CD4-positive, CD25-positive, alpha-beta regulatory T cell (primary cell): ENCODE results near the gene MSI2. TPM values are rescaled to one million over a fixed set of nuclear protein-coding genes. Genes with fewer than 3 reads are reported as not detected.

Source experiments
- ATAC-seq, 2 donors: fragments of 150-1000 bp; cut with Tn5 transposase; one replicate each; pipeline ENCODE4 v1.10.0; 2021; ENCODE audit warnings: low read depth in 2 of 2, moderate number of reproducible peaks in 2 of 2, moderate library complexity in 1 of 2
- DNase-seq, 3 donors: peaks; one replicate each; pipeline versions ENCODE4 v3.0.0 to v3.0.0-alpha.2; 2012 to 2022; ENCODE audit warnings: mixed read lengths in 1 of 3
- H3K27ac ChIP-seq: one replicate; pipeline ENCODE4 v1.7.0; 2013; ENCODE audit warnings: mild to moderate bottlenecking, low read length; ENCODE audit not compliant: insufficient read depth, poor library complexity, severe bottlenecking
- H3K27me3 ChIP-seq: one replicate; pipeline ENCODE4 v1.7.0; 2013; ENCODE audit warnings: low read length; ENCODE audit not compliant: control insufficient read depth, insufficient read depth
- H3K36me3 ChIP-seq: one replicate; pipeline ENCODE4 v1.7.0; 2013; ENCODE audit warnings: mild to moderate bottlenecking, low read length, moderate library complexity; ENCODE audit not compliant: control insufficient read depth, insufficient read depth
- H3K4me1 ChIP-seq: 2 replicates; pipeline ENCODE4 v1.7.0; 2013; ENCODE audit warnings: mild to moderate bottlenecking, low read length; ENCODE audit not compliant: insufficient read depth, control insufficient read depth, poor library complexity, severe bottlenecking
- H3K4me3 ChIP-seq: one replicate; pipeline ENCODE4 v1.7.0; 2013; ENCODE audit warnings: low read depth, mild to moderate bottlenecking, low read length, moderate library complexity
- H3K9me3 ChIP-seq, 2 experiments: 1 replicate in 1 of 2; 2 replicates in 1 of 2; pipeline ENCODE4 v1.7.0; 2013; ENCODE audit warnings: low read length in 2 of 2, mild to moderate bottlenecking in 1 of 2, moderate library complexity in 1 of 2; ENCODE audit not compliant: control insufficient read depth in 2 of 2
- H3K27ac Mint-ChIP-seq, 3 donors: one replicate each; pipeline ENCODE4 v1.8.0; 2020 to 2022; ENCODE audit warnings: mild to moderate bottlenecking in 3 of 3, mixed read lengths in 3 of 3, moderate library complexity in 2 of 3
- H3K27me3 Mint-ChIP-seq: one replicate; pipeline ENCODE4 v1.8.0; 2022; ENCODE audit warnings: mild to moderate bottlenecking, mixed read lengths
- H3K36me3 Mint-ChIP-seq: one replicate; pipeline ENCODE4 v1.8.0; 2020; ENCODE audit warnings: mixed read lengths
- H3K4me1 Mint-ChIP-seq, 4 donors: one replicate each; pipeline ENCODE4 v1.8.0; 2020 to 2022; ENCODE audit warnings: mixed read lengths in 4 of 4, mild to moderate bottlenecking in 1 of 4
- H3K4me3 Mint-ChIP-seq, 4 donors: one replicate each; pipeline ENCODE4 v1.8.0; 2020 to 2022; ENCODE audit warnings: mild to moderate bottlenecking in 4 of 4, mixed read lengths in 4 of 4, moderate library complexity in 3 of 4
- H3K9me3 Mint-ChIP-seq, 7 donors: one replicate each; pipeline ENCODE4 v1.8.0; 2020 to 2022; ENCODE audit warnings: mixed read lengths in 7 of 7, mild to moderate bottlenecking in 3 of 7, moderate library complexity in 2 of 7
- polyA plus RNA-seq, 4 donors: library from polyadenylated mRNA; unstranded; fragments of 300-500 nt; fragmentation: Illumina TruSeq; gene quantifications; one replicate each; pipeline ENCODE4 v1.2.3, GENCODE V29; 2021
- total RNA-seq: library from RNA; stranded (reverse); gene quantifications from one replicate; pipeline ENCODE4 v1.2.3, GENCODE V29; 2022

The MSI2 gene
- total and polyA plus RNA-seq, 5 donors from 2014 or later, result 3.2 to 177 (median 3.4) TPM

DNA sequence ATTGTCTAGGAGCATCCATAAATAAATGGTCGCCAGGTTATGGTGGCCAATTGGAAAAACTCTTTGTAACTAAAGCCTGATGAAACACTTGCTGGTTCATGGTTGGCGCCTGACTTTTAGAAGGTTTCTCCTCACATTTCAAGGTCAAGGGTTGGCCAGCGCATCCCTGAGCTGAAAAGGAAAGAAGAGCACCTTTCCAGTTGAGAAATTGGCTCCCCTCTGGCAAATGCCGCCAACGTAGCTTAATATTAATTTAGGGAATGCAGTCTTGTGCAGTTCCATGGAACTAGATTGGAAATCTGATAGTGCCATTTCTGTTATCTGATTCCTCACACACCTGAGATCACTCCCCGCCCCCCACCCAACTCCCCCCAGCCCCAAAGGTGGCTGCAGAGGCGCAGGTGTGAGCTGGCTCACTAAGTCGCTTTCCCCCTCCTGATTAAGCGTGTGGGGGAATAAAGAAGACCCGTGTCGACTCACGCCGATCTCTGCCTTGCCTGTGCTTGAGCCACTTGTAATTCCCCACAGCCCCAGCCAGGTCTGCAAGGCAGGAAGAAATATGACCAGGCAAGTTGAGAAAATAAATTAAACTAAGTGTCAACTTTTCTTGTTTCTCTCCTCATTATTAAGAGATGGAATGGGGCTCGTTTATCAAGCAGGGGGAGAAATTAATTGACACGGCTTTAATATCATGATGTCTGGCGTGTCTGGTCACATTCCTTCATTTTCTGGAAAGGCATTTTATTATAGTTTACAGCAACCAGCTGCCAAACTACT, 331.1 kb downstream of the MSI2 start:
- no peaks in the 10 kb centered on the region for H3K36me3 ChIP-seq
- H3K27ac ChIP-seq, result no peak overlapping the region
- peak overlapping the region in 2 of 3 donors; percentile 36 to 71 for H3K27ac Mint-ChIP-seq
- H3K4me1 Mint-ChIP-seq, result peaks cover 4 to 15% (median 10%) of the 10 kb centered on the region in 4 donors
- peaks cover 8% of the 10 kb centered on the region for H3K36me3 Mint-ChIP-seq
- H3K9me3 ChIP-seq, result no peaks in the 10 kb centered on the region
- no peaks in the 10 kb centered on the region for H3K27me3 ChIP-seq
- no peaks in the 10 kb centered on the region for H3K9me3 Mint-ChIP-seq
- H3K4me3 ChIP-seq, result no peak overlapping the region
- DNase-seq (no peak), ATAC-seq (no peak)
- H3K27me3 Mint-ChIP-seq, result no peaks in the 10 kb centered on the region
- no peaks in the 10 kb centered on the region for H3K4me1 ChIP-seq
- no peak overlapping the region for H3K4me3 Mint-ChIP-seq

DNA sequence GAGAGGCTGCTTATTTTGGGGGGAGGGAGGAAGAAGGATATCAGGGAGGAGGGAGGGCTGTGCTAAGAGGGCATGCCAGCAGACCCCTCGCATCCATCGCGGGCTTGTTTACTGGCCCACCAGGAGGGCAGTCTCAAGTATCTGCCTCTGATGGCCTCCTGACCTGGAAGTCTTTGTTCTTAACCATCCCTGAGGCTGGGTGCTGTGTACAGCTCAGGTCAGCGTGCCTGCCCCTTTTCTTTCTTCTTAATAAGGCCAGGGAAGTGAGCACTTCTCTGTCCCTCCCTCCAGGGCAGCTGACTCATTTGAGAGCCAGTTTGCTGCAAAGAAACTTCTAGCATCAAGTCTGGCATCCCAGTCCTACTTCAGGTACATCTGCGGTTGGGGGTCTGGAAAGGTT, 331.8 kb downstream of the MSI2 start:
- H3K9me3 ChIP-seq, result no peaks in the 10 kb centered on the region
- no peaks in the 10 kb centered on the region for H3K27me3 ChIP-seq
- ATAC-seq, result no peak
- H3K36me3 ChIP-seq, result no peaks in the 10 kb centered on the region
- H3K27ac ChIP-seq, result no peak overlapping the region
- Mint-ChIP-seq H3K27ac (peak overlapping the region in 2 of 3 donors; percentile 23 to 71), H3K36me3 (peaks cover 8% of the 10 kb centered on the region), H3K27me3 (no peaks in the 10 kb centered on the region), H3K4me3 (no peak overlapping the region), H3K9me3 (no peaks in the 10 kb centered on the region), H3K4me1 (peaks cover 4 to 13% (median 7%) of the 10 kb centered on the region in 4 donors)
- H3K4me3 ChIP-seq, result no peak overlapping the region
- DNase-seq, result no peak
- no peaks in the 10 kb centered on the region for H3K4me1 ChIP-seq

DNA sequence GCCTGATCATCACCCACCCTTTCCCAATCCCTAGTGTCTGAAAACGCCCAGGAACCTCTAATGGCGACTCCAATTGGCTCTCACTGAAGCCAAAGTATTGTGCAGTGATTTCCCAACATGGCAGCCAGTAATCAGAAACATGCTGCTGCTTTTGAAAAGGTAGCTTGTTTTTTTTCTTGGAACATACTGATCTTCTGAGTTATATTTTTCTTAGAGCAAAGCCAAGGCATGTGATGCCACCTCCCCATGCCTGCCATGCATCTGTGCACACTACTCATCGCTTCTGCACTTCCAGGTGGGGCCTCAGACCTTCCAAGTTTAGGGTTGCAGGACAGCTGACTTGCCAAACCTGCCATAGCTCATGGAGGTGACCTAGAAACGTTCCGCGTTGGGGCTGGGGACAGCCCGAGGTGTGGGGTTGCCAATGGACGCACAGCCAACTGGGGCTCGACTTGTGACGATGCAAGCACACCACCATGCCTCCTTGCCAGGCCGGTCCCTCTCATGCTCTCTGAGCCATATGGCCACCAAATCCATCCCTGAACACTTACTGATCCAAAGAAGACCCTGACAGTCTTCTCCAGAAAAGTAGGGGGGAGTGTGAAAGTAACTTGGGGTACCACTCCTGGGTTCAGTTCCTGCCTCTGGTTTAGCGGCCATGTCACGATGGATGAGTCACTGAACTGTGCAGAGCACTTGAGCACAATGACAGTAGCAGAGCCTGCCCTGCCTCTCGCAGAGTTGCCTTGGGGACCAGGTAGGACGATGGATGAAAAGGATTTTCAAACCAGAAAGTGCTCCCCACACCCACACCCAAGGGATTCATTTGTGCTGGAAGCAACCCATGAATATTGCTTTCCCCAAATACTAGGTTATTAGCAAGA, 333.1 kb downstream of the MSI2 start:
- H3K4me1 ChIP-seq, result no peaks in the 10 kb centered on the region
- no peaks in the 10 kb centered on the region for H3K27me3 ChIP-seq
- ATAC-seq (no peak), DNase-seq (no peak)
- H3K9me3 ChIP-seq, result no peaks in the 10 kb centered on the region
- H3K36me3 Mint-ChIP-seq, result peaks cover 17% of the 10 kb centered on the region
- peaks cover 4 to 13% (median 10%) of the 10 kb centered on the region in 4 donors for H3K4me1 Mint-ChIP-seq
- no peaks in the 10 kb centered on the region for H3K9me3 Mint-ChIP-seq
- no peak overlapping the region for H3K27ac ChIP-seq
- H3K4me3 Mint-ChIP-seq, result no peak overlapping the region
- H3K27ac Mint-ChIP-seq, result peak overlapping the region in 2 of 3 donors; percentile 4 to 60
- no peaks in the 10 kb centered on the region for H3K36me3 ChIP-seq
- no peaks in the 10 kb centered on the region for H3K27me3 Mint-ChIP-seq
- no peak overlapping the region for H3K4me3 ChIP-seq

DNA sequence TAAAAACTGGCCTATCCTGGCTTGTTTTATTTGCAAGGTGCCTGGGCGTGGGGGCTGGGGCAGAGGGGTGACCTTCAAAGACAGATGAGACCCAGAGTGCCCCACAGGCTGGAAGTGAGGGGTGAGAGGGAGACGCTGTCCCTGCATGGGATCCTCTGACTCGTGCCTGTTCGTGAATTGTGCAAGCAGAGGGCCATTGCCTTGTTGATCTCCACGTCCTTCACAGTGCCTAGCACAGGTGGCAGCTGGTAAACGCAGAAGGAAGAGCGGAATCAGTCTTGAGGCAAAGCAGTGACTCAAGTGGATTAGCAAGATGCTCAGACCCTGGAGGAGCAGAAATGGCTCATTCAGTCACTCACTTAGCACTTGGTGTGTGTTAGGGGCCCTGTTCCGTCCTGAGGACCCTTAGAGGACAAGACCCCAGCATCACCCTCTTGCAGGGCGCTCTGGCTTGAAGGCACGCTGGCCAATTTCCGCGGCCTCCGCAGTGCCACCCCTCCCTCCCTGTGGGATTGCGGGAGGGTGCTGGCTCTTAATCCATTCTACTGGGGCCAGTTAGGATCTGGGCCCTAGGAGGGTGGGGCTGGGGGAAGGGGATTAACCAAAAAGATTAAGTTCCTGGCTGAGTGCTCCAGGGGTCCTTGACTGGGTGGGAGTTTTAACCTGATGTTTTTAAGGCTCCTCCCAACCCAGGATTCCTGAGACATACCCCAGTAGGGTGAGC, 337.6 kb downstream of the MSI2 start:
- Mint-ChIP-seq H3K4me1 (peaks cover 14 to 30% (median 22%) of the 10 kb centered on the region in 4 donors), H3K27me3 (no peaks in the 10 kb centered on the region), H3K27ac (peak overlapping the region in 2 of 3 donors; percentile 20 to 32), H3K36me3 (peaks cover 25% of the 10 kb centered on the region), H3K4me3 (no peak overlapping the region), H3K9me3 (peaks cover 0 to 11% (median 0%) of the 10 kb centered on the region in 7 donors)
- Histone ChIP-seq H3K4me1 (peaks cover 13% of the 10 kb centered on the region), H3K36me3 (no peaks in the 10 kb centered on the region), H3K27ac (no peak overlapping the region), H3K4me3 (no peak overlapping the region), H3K27me3 (no peaks in the 10 kb centered on the region), H3K9me3 (peaks cover 6 to 9% of the 10 kb centered on the region in 2 experiments)
- DNase-seq (no peak), ATAC-seq (no peak)

DNA sequence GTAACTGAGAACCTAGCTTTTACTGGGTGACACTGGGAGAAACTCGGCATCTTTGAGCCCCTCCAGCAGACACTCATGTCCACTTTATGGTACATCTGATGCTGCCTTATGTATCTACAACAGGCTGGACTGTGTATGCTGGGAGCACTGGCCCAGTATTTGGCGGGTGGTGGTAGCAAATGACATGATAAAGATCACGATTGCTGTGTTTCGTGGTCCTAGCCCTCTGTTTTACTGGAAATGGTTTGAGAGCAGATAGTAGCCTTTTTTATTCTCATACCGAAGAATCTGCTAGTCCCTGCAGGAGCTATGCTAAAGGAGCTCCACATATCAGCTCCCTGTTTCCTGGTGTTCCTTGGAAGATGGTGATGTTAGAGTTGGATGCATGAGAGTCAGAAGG, 338.4 kb downstream of the MSI2 start:
- H3K36me3 Mint-ChIP-seq, result peaks cover 25% of the 10 kb centered on the region
- H3K4me1 Mint-ChIP-seq, result peaks cover 18 to 39% (median 30%) of the 10 kb centered on the region in 4 donors
- H3K27me3 Mint-ChIP-seq, result no peaks in the 10 kb centered on the region
- no peaks in the 10 kb centered on the region for H3K27me3 ChIP-seq
- peaks cover 0 to 11% (median 0%) of the 10 kb centered on the region in 7 donors for H3K9me3 Mint-ChIP-seq
- H3K4me3 ChIP-seq, result no peak overlapping the region
- ATAC-seq, result no peak
- H3K4me3 Mint-ChIP-seq, result no peak overlapping the region
- H3K27ac Mint-ChIP-seq, result no peak overlapping the region
- peaks cover 22% of the 10 kb centered on the region for H3K4me1 ChIP-seq
- H3K36me3 ChIP-seq, result no peaks in the 10 kb centered on the region
- H3K9me3 ChIP-seq, result peaks cover 6 to 9% of the 10 kb centered on the region in 2 experiments
- DNase-seq, result no peak
- H3K27ac ChIP-seq, result no peak overlapping the region

DNA sequence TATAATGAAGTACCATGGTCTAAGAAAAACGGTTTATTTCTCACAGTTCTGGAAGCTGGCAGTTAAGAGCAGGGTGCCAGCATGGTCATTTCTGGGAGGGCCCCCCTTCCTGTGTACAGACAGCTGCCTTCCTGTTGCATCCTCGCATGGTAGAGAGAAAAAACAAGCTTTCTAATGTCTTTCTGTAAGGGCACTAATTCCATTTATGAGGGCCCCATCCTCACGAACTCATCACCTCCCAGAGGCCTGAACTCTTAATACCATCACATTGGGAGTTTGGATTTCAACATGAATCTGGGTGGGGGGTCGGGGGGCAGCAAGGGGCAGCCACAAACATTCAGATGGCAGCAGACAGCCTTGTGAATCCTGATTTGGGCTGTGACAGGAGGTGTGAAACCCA, 339.1 kb downstream of the MSI2 start:
- Mint-ChIP-seq H3K27ac (peak overlapping the region; percentile 7 to 85 (median 40)), H3K4me1 (peaks cover 20 to 41% (median 35%) of the 10 kb centered on the region in 4 donors), H3K27me3 (no peaks in the 10 kb centered on the region), H3K36me3 (peaks cover 25% of the 10 kb centered on the region), H3K4me3 (no peak overlapping the region), H3K9me3 (peaks cover 0 to 11% (median 0%) of the 10 kb centered on the region in 7 donors)
- Histone ChIP-seq H3K27ac (no peak overlapping the region), H3K36me3 (no peaks in the 10 kb centered on the region), H3K4me1 (peaks cover 28% of the 10 kb centered on the region), H3K9me3 (peaks cover 6 to 9% of the 10 kb centered on the region in 2 experiments), H3K27me3 (no peaks in the 10 kb centered on the region), H3K4me3 (no peak overlapping the region)
- ATAC-seq (no peak), DNase-seq (no peak)

DNA sequence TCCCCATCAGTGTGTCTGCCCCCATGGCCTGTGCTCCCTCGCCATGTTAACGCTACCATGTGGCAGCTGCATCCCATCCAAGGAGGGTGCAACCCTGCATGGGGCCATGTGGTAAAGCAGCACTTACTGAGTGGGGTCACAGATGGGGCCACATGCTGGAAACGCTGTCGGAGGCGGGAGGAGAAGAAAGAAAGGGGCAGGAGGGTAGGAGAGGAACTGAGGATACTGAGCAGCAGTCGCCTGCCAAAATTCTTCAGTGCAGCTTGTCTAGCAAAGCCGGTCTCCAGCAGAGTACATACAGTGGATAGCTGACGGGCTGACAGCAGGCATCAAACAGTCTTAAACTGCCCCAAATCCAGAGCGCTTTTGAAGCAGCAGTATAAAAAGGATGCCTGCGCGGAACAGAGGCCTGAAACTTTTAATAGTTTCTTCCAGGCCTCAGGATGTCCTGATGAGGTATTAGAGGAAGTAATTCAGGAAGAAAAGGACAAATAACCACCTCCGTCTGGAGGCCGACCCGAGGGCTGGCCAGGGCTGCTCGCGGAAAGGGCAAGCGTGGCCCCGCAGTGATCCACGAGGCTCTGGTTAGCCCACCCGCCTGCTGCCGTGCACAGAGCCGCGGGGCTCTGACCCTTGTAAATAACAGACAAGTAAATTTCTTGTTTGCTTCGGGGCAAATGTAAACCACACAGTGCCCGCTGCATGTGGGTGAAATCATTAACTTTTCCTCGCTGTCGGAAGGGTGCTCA, 339.8 kb downstream of the MSI2 start:
- Histone ChIP-seq H3K4me1 (peaks cover 35% of the 10 kb centered on the region), H3K4me3 (no peak overlapping the region), H3K27ac (no peak overlapping the region), H3K36me3 (no peaks in the 10 kb centered on the region), H3K9me3 (peaks cover 6 to 9% of the 10 kb centered on the region in 2 experiments), H3K27me3 (no peaks in the 10 kb centered on the region)
- Mint-ChIP-seq H3K27me3 (no peaks in the 10 kb centered on the region), H3K27ac (peak overlapping the region; percentile 81 to 94 (median 85)), H3K4me3 (no peak overlapping the region), H3K36me3 (peaks cover 25% of the 10 kb centered on the region), H3K9me3 (peaks cover 0 to 11% (median 0%) of the 10 kb centered on the region in 7 donors), H3K4me1 (peaks cover 26 to 47% (median 41%) of the 10 kb centered on the region in 4 donors)
- DNase-seq, result no peak
- no peak for ATAC-seq
